HFF-Myc (cell line): ENCODE results near the gene PTPRN2.

Experiments
- DNase-seq: peaks from one replicate; pipeline ENCODE4 v3.0.0-alpha.2; 2011; ENCODE audit warnings: low read depth; ENCODE audit errors: extremely low read depth
- H3K4me3 ChIP-seq: replicated peaks from 2 replicates; pipeline ENCODE4 v1.5.1; 2011; ENCODE audit warnings: low read depth, mild to moderate bottlenecking, control low read depth, low read length
- TF ChIP-seq, protein P1 (sequence below): IDR thresholded peaks from 2 replicates; pipeline ENCODE4 v1.5.1; 2012; ENCODE audit warnings: mild to moderate bottlenecking, low read depth, low read length, control low read depth; ENCODE audit errors: missing control alignments

The PTPRN2 gene

DNA sequence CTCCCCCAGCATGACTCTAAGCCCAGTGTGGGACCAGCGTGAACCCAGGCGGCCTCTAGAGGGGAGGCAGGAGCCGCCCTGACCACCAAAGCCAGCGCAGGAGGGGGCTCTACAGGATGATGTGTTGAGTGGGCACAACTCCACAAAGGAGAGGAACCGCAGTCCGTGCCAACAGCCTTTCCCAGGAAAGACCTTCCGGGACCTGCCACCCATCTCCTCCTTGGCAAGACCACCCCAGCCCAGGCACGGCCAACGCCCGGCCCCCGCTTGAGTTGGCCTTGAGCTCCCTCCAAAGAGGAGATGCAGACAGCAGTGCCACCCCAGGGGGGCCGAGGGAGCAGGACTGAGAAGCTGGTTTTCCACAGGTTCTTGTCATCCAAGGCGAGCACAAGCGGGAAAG lies 38.9 kb downstream of the PTPRN2 start:
- TF ChIP-seq, protein P1, sequence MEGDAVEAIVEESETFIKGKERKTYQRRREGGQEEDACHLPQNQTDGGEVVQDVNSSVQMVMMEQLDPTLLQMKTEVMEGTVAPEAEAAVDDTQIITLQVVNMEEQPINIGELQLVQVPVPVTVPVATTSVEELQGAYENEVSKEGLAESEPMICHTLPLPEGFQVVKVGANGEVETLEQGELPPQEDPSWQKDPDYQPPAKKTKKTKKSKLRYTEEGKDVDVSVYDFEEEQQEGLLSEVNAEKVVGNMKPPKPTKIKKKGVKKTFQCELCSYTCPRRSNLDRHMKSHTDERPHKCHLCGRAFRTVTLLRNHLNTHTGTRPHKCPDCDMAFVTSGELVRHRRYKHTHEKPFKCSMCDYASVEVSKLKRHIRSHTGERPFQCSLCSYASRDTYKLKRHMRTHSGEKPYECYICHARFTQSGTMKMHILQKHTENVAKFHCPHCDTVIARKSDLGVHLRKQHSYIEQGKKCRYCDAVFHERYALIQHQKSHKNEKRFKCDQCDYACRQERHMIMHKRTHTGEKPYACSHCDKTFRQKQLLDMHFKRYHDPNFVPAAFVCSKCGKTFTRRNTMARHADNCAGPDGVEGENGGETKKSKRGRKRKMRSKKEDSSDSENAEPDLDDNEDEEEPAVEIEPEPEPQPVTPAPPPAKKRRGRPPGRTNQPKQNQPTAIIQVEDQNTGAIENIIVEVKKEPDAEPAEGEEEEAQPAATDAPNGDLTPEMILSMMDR, result no peak
- no peak overlapping the region for H3K4me3 ChIP-seq
- no peak for DNase-seq

GRCh38 chr7:158547817-158548216 lies 39.8 kb downstream of the PTPRN2 start:
- DNase-seq, result no peak
- no peak overlapping the region for H3K4me3 ChIP-seq
- TF ChIP-seq, protein P1, result no peak

- TF ChIP-seq, protein P1, result no peak
- DNase-seq, result no peak
- H3K4me3 ChIP-seq, result no peak overlapping the region
Observed at GRCh38 chr7:158546626-158547025, 41.0 kb downstream of the PTPRN2 start.

DNA sequence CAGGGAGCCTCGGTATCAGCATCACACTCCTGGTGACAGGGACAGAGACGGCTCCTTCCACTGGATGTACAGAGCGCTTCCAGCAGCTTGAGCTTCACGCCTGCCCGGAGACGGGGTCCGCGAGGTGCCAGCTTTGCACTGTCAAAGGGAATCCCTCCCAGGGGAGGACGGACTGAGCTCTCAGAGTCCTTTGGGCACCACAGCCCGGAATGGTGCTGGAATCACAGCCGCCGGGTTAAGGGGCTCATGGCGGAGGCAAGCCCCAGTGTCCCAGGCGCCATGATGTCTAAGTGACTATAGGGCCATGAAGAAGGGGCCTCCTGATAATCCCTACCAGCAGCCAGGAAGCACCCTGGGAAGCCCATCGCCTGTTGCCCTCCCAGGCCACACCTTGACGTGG lies 41.4 kb downstream of the PTPRN2 start:
- no peak for DNase-seq

GRCh38 chr7:158544708-158545107 lies 42.9 kb downstream of the PTPRN2 start:
- no peak overlapping the region for H3K4me3 ChIP-seq
- TF ChIP-seq, protein P1, result no peak
- no peak for DNase-seq

More for the DNA sequence above, 41.4 kb downstream of the PTPRN2 start:
- TF ChIP-seq, protein P1, result no peak
- no peak overlapping the region for H3K4me3 ChIP-seq

- TF ChIP-seq, protein P1, result no peak
- H3K4me3 ChIP-seq, result no peak overlapping the region
- DNase-seq, result no peak
Observed at GRCh38 chr7:158543840-158544239, 43.8 kb downstream of the PTPRN2 start.
